MV-4-11 (cell line): ENCODE data around the gene TBL1Y.
"Not testable (repeated sequence)": the region's sequence is repeated elsewhere in the genome, so short reads cannot be mapped to it uniquely, and the experiment has no call there.

Experiments used
- DNase-seq: peaks from one replicate; lab custom pipeline; 2025; lab: John Stamatoyannopoulos, UW

The TBL1Y gene

GRCh38 chrY:7080548-7080947 is 170.1 kb downstream of the TBL1Y start:
- not testable (repeated sequence) for DNase-seq

GRCh38 chrY:7085606-7086005 is 175.1 kb downstream of the TBL1Y start:
- peak; percentile 74 for DNase-seq

- no peak for DNase-seq
These were observed 182.3 kb downstream of the TBL1Y start for GRCh38 chrY:7092836-7093235.

GRCh38 chrY:7094365-7094764 is 183.9 kb downstream of the TBL1Y start:
- no peak for DNase-seq

- DNase-seq: no peak
These were observed 186.5 kb downstream of the TBL1Y start for GRCh38 chrY:7097021-7097420.

- peak; percentile 54 for DNase-seq
These were observed 189.2 kb downstream of the TBL1Y start for GRCh38 chrY:7099742-7100141.

GRCh38 chrY:7102680-7103079 is 192.2 kb downstream of the TBL1Y start:
- no peak for DNase-seq

GRCh38 chrY:7107179-7107578 is 196.7 kb downstream of the TBL1Y start:
- DNase-seq: no peak

- no peak for DNase-seq
These were observed 199.6 kb downstream of the TBL1Y start for GRCh38 chrY:7110086-7110485.

- DNase-seq: no peak
These were observed 205.4 kb downstream of the TBL1Y start for GRCh38 chrY:7115871-7116270.

GRCh38 chrY:7122202-7122601 is 211.7 kb downstream of the TBL1Y start:
- no peak for DNase-seq

- no peak for DNase-seq
These were observed 214.9 kb downstream of the TBL1Y start for GRCh38 chrY:7125136-7126056.

- DNase-seq: no peak
These were observed 217.7 kb downstream of the TBL1Y start for GRCh38 chrY:7128211-7128610.
